ENCODE results near the gene ICAM1.

- TF ChIP-seq CTCF (IDR thresholded peaks at IDR 0.05) = no peak
- TF ChIP-seq POLR2A (IDR thresholded peaks at IDR 0.05) = peak in 2 of 3 donors; percentile 45 to 46
Observed at GRCh38 chr19:10230861-10231611, 39.9 kb upstream of the ICAM1 start, which contains the start of gene S1PR2.

Measured in body of pancreas (tissue), 4 donors.